ENCODE measurements around the gene GPR45.

DNA sequence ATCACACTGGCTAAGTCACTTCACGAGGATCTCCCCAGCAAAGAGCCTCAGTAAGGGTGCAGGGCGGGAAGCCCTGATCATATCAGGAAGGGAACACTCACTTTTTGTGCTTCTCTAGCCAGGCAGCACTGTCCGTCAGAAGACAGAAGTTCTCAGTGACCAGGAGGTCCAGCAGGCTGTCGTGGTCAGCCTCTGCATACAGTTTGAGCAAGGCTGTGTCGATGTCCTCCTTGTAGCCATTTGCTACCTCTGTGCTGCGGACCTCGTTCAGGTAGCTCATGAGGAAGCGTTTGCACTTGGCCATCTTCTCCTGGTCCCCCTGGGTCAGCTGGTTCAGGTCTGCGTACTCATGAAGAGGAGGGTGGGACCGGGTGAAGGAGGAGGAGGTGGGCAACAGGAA, 38.7 kb downstream of the GPR45 start:
- TF ChIP-seq, protein P1, sequence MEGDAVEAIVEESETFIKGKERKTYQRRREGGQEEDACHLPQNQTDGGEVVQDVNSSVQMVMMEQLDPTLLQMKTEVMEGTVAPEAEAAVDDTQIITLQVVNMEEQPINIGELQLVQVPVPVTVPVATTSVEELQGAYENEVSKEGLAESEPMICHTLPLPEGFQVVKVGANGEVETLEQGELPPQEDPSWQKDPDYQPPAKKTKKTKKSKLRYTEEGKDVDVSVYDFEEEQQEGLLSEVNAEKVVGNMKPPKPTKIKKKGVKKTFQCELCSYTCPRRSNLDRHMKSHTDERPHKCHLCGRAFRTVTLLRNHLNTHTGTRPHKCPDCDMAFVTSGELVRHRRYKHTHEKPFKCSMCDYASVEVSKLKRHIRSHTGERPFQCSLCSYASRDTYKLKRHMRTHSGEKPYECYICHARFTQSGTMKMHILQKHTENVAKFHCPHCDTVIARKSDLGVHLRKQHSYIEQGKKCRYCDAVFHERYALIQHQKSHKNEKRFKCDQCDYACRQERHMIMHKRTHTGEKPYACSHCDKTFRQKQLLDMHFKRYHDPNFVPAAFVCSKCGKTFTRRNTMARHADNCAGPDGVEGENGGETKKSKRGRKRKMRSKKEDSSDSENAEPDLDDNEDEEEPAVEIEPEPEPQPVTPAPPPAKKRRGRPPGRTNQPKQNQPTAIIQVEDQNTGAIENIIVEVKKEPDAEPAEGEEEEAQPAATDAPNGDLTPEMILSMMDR (IDR thresholded peaks at IDR 0.05) = no peak
- TF ChIP-seq POLR2A (IDR thresholded peaks at IDR 0.05) = no peak
